Pons (tissue), 1 donor: ENCODE data around the gene SPDYA.
"Not testable (repeated sequence)": the region's sequence is repeated elsewhere in the genome, so short reads cannot be mapped to it uniquely, and the experiment has no call there.

Experiments
- DNase-seq: peaks from one replicate; pipeline ENCODE4 v3.0.0-alpha.2; 2016; ENCODE audit warnings: low spot score

Gene SPDYA

DNA sequence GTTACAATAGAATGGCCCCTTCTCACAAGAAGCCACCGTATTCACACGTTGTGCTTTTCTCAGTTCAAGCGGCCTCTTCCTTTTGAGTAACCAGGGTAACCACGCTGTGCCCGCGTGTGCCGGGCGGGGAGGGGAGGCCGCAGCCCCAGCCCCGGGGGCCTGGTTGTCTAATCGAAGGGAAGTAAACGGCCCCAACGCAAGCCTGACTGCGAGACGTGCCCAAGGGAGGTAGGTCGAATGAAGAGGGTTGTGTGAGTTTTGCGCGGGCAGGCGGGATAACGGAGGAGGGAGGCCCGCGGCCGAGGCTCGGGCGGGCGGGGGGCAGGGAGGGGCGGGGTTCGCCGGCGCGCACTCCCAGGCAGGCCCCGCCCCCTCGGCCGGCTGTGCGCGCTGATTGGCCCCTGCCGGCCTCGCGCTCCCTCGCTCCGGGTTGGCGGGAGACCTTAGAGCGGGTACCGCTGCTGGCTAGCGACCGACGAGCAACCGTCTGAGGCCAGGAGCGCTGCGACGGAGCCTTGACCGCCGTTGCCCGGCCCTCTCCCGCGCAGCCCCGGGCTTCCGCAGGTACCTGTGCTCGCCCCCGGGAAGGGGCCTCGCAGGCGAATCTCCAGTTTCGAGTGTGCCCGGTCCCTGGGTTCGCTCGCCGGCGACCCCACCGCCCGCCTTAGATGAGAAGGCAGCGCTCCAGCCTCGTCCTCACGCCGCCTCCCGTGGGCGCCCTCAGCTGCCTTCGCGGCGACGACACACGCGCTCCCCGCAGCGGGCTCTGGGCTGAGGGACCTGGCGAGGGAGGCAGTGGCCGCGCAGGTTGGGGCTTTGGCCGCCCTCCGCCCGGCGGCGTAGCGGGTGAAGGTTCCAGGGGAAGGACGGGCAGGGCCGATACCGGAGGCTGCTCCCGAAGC is at the start of gene SPDYA:
Gene SPDYA, plus strand, starts transcription at position 451 of the 902 bp plus-strand sequence. CDS start 5,181 bp downstream, outside the sequence.
- peak; percentile 38 for DNase-seq

DNA sequence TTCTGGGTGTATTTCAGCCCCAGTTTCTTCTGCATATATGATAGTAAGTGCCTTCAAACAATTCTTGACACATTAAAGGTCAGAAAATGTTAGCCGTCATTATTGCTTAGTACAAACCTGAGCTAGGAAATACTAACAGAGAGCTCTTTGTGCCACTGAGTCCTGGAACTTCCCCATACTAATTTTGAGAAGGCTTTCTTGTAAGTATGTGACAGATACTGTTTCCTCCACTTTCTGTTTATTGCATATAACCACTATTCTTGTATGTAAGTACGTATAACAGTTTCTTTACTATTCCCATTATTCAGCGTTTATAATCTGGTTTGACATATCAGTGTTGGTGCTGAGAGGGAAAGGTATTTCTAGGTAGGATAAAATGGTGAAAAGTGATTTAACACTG is 49.2 kb upstream of the SPDYA start:
- DNase-seq: no peak

DNA sequence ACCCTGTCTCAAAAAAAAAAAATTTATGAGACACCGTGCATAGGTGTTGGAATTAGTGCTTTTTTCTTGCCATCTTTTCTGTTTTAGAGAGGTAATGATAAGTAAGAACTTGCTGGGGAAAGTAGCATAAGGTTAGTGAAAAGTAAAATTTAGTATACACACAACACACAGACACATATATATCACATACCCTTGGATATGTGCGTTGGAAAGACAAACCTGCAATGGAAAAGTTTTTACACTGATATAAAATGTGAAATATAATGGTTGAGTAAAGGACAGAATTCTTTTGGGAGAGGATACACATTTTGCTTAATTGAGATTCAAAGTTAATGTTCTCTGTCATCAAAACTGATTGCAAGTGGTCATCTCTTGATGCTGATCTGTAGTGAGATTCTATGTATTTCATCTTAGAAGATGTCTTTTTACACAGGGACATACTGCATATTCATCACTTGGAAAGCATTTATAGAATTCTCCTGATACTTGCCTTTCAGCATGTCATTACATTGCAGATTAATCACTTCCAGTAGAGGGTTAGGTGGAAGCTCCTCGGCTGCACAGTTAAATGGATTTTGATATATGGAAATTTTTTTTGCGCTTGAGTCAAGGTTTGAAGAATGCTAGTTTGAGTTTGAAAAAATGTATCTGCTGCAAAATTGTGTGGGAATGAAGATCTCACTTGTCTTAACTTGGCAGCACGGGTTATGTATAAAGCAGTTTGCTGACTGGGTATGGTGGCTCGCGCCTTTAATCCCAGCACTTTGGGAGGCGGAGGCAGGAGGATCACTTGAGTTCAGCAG is 45.5 kb upstream of the SPDYA start:
- no peak for DNase-seq

DNA sequence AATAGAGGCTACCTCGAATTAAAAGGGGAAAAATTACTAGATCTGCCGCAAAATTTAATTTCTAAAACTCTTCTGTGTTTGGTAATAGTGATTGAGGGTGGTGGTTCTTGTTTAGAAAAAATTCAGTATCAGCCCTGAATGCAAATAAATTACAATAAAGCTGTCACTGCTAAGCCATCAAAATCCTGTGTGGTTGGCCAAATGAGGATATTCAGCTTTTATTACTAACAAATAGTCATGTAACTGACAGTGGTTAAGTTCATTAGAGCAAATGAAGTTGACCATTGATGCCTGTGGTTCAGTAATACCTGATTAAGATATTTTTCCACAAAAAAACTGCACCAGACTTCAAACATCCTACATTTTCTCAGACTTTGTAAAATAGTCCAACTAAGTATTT is 44.6 kb upstream of the SPDYA start:
- no peak for DNase-seq

DNA sequence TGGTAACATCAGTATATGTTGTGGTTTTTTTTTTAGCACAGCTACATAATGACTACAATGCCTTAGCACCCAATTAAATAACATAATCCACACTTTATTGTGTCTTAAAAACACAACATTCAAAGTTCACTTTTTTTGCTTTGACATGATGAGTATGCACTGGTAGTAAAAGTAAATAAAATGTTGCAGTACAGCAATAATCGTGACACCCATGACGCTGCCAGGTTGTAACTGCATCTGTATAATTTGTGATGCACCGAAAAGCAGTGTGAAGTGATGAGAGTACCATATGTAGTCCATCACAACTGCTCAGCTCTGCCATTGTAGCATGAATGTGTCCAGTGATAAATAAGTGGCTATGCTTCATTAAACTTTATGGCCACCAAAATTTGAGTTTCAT is 43.3 kb upstream of the SPDYA start:
- DNase-seq: no peak

DNA sequence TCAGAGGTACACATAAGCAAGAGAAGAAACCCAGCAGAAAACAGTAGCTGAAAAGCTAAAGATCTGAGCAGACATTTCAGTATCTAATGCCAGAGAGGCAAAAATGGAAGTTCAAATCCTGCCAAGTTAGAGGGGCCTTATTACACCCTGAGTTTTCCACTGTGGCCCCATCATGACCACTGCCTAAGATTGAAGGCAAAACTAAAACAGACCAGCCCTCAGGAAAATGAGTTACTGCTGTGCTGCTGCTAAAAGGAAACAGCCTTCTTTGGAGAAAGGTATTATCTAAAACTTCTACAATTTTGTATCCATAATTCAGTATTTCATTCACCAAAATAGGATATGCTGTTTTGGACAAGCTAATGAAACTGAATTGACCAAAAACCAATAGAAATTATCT is 42.2 kb upstream of the SPDYA start:
- no peak for DNase-seq

DNA sequence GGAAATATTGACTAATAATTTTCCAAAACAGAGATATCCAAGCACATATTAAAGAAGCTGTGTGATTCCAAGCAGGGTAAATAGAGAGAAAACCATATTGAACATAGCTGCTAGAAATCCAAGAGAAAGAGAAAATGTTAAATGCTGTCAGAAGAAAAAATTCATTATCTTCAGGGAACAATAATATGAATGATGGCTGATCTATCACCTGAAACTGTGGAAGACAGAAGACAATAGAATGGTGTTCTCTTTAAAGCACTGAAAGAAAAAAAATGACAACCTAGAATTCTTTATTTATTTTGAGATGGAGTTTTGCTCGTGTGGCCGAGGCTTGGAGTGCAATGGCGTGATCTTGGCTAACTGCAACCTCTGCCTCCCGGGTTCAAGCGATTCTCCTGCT is 41.7 kb upstream of the SPDYA start:
- DNase-seq: no peak

DNA sequence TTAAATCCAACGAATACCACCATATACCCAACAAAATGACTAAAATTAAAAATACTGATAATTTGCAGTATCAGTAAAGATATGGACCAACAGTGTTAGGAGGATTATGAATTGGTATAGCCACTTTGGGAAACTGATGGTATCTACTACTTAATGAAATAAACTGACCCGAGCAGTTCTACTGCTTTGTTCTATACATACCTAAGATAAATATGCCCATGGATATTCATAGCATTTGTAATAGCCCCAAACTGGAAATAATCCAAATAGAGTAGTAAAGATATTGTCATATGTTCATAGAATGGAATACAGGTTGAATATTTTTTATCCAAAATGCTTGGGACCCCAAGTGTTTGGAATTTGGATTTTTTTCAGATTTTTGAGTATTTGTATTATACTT is 38.3 kb upstream of the SPDYA start:
- no peak for DNase-seq

DNA sequence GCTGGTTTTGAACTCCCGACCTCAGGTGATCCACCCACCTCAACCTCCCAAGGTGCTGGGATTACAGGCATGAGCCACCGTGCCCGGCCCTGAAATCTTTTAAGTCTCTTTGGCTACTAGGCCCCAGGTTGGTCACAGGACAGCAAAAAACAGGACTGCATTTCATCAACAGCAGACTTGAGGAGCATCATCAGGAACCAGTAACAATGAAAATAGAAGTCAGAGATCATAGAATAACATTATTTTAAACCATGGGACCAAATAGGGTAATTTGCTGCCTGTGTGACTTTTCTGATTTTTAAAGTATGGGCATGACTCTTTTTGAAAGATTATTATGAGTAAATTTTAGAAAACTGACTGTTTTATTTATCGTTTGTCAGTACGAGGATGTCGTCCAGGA is 34.2 kb upstream of the SPDYA start:
- DNase-seq: no peak

DNA sequence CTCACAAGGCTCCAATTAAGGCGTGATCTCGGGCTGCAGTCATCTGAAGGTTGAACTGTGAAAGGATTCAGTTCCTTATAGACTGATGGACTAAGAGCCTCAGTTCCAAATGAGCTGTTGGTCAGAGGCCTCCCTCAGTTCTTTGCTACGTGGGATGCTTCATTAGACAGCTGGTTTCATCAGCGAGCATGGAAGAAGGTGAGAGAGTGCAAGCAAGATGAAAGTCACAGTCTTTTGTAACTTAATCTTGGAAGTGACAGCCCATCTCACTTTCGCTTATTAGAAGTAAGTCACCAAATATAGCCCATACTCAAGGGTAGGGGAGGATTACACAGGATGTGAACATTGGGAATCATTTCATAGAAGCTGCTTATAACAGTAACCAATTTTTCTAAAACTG is 32.2 kb upstream of the SPDYA start:
- DNase-seq: no peak

DNA sequence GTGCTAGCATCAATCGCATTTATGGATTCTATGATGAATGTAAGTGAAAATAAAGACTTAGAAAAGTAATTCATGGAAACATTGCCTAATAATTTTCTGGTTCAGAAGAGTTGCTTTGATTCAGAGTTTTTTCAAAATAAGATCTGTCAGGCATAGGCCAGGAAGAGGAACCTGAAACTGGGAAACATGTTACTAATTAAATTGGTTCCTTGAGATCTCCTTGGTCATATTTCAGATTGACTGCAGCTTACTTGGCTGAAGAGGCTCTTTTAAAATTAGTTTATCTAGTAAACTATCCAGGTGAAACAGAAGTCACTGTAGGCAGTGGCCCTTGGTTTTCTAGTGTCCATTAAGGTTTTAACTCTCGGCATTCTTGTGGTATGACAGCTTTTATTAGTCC is 31.6 kb upstream of the SPDYA start:
- DNase-seq: no peak

DNA sequence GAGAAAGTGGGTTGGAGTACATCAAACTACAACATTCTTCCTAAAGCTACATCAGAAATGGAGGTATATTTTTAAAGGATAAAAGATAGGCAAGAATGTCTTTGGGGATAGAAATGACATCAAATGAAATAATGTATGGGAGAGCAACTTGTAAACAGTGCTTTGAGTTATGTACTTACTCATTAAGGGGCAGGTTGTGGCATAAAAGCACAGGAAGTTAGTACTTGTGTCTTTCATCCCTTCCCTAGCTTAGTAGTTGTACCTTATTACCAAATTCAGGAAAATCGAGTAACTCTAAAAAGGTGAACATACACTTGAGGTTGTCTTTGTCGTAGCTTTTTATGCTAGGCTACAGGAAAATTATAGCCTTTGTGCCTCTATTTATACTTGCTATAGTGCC is 30.1 kb upstream of the SPDYA start:
- DNase-seq: no peak

DNA sequence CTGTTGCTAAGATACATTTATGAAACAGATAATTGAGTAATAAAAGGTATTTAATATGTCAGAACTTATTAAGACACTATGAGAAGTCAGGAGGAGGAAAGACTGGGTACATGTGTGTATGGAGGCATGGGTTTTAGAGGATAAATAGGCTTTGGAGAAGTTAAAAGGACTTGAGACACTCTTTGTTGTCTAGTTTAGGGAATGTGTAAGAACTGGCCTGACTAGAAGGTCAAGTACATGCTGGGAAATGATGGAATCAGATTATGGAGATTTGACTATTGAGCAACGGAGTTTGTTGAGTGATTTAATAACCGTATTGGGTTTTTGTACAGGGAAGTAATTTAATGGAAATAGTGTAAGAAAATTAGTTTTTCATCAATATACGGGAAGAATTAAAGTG is 28.2 kb upstream of the SPDYA start:
- DNase-seq: no peak

DNA sequence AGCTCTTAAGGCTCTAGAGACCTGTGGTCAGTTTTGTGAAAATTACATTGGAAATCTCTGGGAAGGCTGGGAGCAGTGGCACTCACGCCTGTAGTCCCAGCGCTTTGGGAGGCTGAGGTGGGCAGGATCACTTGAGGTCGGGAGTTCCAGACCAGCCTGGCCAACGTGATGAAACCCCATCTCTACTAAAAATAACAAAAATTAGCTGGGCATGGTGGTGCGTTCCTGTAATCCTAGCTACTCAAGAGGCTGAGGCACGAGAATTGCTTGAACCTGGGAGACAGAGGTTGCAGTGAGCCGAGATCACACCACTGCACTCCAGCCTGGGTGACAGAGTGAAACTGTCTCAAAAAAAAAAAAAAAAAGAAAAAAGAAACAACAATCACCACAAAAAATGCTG is 26.1 kb upstream of the SPDYA start:
- not testable (repeated sequence) for DNase-seq

DNA sequence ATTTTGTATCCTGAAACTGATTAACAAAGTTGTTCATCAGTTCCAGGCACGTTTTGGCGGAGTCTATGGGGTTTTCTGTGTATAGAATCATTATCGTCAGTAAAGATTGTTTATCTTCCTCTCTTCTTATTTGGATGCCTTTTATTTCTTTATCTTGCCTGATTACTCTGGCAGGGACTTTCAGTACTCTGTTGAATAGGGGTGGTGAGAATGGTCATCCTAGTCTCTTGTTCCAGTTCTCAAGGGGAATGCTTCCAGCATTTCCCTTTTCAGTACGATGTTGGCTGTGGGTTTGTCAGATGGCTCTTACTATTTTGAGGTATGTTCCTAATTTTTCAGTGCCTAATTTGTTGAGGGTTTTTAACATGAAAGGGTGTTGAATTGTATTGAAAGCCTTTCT is 14.0 kb upstream of the SPDYA start:
- no peak for DNase-seq

DNA sequence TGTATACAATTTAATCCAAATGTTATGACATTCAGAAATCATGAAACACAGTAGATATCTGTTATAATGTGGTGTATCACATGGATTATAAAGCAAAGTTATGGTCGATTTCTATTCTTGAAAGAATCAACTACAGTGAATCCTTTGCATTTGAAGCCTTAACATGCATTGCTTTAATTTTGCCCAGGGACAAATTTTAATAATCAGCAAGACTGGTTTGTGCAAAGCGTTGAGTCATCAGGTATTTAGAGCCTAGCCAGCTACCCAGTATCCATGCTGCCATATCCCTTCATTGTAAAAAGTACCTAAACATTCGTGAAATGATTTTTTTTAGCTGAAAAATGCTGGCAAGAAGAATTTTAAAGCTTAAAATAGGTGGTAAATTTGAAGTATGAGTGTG is 8.9 kb upstream of the SPDYA start:
- DNase-seq: no peak

DNA sequence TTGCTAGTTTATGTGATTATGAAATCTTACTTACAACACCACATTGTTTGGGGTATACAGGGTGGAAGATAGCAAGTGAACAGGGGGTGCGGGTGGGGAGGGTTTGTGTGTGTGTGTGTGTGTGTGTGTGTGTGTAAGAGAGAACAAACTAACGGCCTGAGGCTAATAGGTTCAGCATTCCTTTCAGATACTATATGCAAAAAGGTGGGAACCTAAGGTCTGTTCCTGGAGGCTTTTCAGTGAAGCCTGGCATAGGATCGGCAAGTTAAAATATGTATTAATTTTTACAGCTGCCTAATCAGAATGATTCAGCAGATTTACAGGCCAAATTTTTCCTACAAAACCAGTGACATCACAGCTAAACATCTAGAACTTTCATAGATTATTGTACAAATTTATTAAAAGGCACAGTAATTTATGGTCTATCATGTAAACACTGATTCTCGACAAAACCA is 7.6 kb upstream of the SPDYA start:
- DNase-seq: no peak

DNA sequence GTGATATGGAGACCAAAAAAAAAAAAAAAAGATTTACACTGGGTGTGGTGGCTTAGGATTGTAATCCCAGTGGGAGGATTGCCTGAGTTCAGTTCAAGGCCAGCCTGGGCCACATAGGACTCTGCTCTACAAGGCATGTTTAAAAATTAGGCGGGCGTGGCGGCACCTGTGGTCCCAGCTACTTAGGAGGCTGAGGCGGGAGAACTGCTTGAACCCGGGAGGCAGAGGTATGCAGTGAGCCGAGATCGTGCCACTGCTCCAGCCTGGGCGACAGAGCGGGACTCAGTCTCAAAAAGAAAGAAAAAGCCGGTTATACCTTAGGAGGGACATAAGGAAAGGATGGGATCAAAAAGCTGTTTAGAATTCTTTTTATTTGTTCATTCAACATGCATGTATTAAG is 707 bp upstream of the SPDYA start:
- DNase-seq: no peak

DNA sequence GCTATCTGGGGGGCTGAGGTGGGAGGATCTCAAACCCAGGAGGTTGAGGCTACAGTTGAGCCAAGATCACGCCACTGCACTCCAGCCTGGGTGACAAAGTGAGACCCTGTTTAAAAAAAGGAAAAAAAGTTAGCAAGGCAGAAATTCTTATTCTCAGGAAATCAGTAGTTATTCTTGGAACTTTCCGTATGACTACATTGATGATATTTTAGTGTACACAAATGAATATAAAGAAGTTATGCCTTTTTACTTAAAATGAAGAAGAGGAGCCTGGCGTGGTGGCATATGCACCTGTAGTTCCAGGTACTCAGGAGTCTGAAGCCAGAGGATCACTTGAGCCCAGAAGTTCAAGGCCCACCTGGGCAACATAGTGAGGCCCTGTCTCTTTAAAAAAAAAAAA is 7.4 kb downstream of the SPDYA start:
- DNase-seq: no peak

DNA sequence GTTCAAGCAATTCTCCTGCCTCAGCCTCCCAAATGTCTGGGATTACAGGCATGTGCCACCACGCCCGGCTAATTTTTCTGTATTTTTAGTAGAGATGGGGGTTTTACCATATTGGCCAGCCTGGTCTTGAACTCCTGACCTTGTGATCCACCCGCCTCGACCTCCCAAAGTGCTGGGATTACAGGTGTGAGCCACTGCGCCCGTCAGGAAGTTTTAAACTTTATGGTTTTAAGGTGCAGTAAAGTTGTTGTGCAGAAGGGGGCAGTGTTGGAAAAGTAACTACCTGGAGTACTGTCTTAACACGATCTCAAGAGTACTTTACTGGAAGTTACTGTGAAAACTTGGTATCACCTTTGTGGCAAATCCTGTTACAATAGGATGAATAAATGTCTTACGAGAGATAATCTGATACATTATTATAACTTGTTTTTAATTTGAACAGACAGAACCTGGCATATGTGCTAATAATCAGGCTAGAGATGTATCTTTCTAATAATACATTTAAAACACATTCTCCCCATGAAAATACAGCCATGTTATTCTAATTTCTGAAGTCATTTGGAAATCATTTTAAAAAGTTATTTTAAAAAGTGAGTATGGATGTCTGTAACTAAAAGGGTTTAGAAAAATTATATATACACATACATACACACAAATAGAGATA is 10.8 kb downstream of the SPDYA start:
- DNase-seq: peak; percentile 42

DNA sequence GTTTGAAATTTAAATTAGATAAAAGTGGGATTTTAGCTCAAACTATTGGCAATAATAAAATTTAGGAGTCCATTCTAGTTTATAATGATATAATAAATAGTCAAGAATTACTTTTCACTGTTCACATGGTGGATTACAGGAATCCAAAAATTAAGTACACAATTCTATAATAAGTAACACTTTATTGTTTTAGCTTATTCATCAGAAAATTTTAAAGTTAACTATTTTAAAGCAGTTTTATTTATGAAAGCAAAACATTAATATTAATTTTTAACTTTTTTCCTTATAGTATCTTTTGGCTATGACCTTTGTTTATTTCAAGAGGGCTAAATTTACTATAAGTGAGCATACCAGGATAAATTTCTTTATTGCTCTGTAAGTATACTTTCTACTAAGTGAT is 11.4 kb downstream of the SPDYA start:
- DNase-seq: no peak

DNA sequence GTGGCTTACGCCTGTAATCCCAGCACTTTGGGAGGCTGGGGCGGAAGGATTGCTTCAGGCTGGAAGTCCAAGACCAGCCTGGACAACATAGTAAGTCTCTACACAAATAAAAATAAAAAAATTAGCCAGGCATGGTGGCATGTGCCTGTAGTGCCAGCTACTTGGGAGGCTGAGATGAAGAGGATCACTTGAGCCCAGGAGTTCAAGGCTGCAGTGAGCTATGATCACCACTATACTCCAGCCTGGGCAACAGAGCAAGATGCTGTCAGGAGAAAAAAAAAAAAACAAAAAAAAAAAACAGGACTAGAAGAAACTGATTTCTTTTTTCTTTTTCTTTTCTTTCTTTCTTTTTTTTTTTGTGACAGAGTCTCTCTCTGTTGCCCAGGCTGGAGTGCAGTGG is 13.6 kb downstream of the SPDYA start:
- no peak for DNase-seq

DNA sequence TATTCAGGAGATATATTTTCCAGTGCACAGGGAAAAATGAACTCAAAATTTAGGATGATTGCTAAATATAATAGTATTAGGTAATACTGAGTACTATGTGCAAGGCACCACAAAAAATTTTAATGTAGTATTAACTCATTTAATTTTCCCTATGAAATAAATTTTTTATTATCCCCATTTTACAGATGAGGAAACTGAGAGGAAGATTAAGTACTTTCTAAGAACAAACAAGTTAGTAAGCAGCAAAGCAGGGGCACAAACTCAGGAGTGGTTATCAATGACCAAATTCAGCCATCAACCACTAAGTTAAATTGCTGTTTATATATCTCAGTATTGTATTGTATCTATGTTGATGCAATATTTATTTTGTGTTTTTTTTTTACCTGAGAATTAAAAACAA is 14.2 kb downstream of the SPDYA start:
- no peak for DNase-seq
